ENCODE data around the gene GLT6D1. TPM values are rescaled to one million over a fixed set of nuclear protein-coding genes. Genes with fewer than 3 reads are reported as not detected.

Gene GLT6D1
- total RNA-seq, 1 donor from 2014 or later = not detected

DNA sequence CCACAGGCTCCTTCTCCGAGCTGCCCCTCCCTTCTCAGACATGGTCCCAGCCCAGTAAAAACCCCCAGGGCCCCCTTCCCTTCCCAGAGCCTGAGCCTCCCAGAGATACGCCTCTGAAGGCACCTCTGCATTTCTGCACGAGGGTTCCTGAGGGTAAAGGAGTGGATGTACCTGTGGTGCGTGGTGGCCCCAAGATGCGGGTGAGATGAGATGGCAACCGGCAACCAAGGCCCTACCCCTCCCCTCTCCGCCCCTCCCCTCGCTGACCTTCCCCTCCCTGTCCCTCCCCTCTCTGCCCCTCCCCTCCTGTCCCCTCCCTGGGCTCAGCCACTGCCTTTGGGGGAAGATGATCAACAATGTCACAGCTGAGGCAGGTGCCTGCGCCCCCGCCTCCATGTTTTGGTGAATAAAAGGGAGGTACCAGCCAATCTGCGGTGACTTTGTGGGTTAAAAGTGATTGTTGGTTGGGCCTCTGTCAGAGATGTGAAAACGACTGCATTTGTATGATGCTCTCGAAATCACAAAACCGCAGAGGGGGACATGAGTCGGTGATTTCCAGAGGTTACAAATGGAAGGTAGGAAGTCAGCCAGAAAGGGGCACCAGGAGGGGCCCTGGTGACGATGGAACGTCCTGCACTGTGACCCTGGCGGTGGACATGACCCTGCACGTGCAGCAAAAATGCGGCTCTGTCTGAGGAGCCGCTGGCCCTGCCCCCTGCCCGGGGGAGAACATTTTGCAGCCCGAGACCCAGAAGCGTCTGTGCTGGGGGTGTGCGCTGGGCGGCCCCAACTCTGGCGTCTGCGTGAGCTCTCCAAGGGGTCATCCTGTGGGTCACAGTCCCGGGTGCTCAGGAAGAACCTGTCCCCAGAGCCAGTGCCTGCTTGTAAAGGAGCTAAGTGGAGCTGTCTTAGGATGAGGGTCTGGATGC lies 27.5 kb upstream of the GLT6D1 start:
- DNase-seq = no peak
- no peak for ATAC-seq (ENCODE audit: poor library complexity)
- intact Hi-C loops (cut with DNase I) = no loop called here

DNA sequence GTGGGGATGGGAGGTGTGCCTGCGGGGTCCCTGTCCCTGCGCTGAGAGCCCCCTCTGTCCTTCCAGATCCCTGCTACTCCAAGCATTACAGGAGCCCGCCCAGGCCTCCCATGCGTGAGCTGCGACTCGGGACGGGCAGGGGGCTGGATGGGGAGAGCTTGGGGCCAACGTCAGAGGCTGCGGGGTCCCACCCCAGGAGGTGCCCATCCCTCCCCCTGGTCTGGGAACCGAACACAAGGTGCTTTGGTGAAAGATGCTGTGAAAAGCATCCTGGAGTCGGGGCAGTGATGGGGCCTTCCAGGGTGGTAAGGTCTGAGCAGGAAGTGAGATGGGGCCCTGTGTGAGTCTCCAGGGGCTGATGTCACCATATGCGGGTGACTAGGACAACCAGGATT lies 26.5 kb upstream of the GLT6D1 start:
- DNase-seq (no peak), ATAC-seq (ENCODE audit: poor library complexity) (no peak)
- intact Hi-C loops (cut with DNase I) = no loop called here

DNA sequence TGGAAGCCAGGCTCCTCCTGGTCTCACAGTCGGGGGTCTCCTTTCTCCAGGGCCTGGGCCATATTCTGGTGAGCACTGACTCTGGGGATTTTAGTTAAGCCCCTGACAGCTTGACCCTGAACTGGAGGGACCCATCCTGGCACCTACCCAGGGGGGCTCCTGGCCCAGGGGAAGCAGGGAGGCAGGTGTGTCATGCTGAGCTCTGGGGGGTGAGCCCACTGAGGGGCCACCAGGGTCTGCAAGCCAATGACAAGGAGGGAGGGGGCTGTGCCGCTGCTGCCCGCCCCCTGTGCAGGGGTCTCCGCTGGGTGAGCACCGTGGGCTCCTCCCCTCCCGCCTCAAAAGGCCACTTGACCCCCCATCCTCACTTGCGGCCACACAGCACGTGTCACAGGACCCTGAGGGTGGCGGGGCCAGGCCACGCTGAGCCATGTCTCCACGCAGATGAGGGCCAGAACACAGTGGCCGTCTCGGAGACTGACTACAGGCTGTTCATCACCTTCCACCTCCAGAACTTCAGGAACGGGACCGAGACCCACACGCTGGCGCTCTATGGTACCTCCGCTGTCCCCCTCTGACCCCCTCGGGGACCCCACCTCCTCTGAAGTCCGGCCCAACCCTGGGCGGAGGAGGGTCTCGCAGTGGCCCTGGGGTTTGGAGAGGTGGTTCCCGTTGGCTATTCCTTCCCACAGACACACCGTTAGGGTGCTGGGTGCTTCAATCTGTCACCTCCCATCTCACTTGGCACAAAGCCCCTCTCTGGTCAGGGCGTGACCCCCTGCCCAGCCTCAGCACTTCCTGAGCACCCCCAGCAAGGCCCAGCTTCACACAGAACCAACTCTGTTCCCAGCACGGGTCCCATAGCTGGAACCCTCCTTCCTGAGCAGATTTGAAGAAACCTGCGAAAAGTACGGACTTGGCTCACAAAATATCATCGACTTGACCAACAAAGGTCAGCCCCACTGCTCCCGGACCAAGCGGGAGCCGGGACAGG lies 25.8 kb upstream of the GLT6D1 start:
- no peak for DNase-seq

DNA sequence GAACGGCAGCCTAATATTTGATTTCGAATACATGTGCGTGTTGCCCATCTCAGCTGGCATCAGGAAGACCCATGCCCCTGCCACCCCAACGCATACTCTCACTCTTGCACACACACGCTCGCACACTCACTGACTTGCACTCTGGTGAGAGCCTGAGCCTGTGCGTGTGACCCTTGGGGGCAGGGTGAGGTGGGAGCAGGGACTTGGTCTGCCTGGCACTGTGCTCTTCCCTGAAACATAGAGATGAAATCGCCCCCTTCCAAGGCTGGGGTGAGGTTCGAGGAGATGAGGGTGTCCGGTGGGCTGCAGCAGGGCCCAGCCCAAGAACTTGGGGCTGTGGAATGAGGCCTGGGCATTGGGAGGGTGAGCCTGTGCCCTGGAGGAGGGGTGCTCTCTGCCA lies 24.9 kb upstream of the GLT6D1 start:
- DNase-seq (no peak), ATAC-seq (ENCODE audit: poor library complexity) (no peak)
- intact Hi-C loops (cut with DNase I) = no loop called here

More for the DNA sequence above, 25.8 kb upstream of the GLT6D1 start:
- ATAC-seq (ENCODE audit: poor library complexity) = no peak
- intact Hi-C loops (cut with DNase I) = no loop called here

DNA sequence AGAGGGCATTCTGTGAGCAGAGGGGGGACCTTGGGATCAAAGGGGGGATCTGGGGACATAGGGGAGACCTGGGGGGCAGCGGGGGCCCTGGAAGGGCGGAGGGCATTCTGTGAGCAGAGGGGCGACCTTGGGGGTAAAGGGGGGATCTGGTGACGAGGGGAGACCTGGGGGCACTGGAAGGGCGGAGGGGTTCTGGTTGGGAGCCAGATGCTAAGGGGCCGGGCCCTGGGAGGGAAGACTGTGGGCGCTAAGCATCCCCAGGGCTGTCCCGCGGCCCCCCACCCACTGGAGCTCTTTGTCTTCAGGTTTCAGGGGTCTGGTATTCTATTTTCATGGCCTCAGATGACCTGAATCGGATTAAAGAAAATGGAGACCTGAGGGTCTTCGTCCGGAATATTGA lies 24.5 kb upstream of the GLT6D1 start:
- no peak for ATAC-seq (ENCODE audit: poor library complexity)
- DNase-seq = no peak

DNA sequence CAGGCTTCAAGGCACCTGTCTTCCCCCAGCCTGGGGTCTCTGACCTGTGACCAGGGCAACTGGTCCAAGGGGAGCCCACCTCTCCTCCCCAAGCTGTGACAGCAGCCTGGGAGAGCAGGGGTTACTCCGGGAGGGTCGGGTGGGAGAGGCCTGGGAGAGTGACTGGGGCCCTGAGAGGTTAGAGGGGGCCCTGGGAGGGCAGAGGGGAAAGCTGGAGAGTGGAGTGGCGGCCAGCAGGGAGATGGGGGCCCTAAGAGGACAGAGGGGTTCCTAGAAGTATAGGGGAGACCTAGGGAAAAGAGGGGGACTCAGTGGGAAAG lies 24.1 kb upstream of the GLT6D1 start:
- intact Hi-C loops (cut with DNase I) = no loop called here
- no peak for DNase-seq
- ATAC-seq (ENCODE audit: poor library complexity) = no peak

More for the DNA sequence above, 24.5 kb upstream of the GLT6D1 start:
- intact Hi-C loops (cut with DNase I) = no loop called here

DNA sequence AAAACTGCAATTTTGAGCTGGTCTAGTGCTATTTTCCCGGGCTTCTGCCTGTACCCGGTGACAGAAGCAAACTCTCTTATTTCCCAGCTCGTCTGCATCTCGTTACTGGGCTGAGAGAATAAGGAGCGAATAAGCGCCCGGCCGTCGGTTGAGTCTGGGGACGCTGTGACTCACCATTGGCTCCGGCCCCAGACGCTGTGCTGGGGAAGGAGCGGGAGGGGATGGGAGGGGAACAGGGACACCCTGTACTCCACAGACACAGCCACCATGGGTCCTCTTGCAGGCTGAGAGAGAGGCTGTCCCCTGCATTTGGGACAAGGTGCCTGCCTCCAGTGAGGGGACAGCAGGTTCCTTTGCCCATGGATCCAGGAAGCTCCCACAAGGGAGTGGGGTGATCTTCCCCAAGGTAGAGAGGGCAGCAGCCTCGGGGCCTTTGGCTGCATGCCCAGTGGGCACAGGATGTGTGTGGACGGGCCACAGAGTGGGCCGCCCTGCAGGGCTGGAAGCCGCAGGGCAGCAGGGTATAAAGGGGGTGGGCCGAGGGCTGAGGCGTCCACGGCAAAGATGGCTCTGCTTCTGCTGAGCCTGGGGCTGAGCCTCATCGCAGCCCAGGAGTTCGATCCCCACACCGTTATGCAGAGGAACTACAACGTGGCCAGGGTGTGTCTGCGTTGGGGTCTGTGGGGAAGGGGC lies 23.6 kb upstream of the GLT6D1 start, which contains the start of gene LCN9:
Gene LCN9 (plus strand): TSS at position 552 of the 693 bp plus-strand sequence. CDS start 13 bp downstream, at position 565.
- intact Hi-C loops (cut with DNase I) = no loop called here
- DNase-seq (no peak), ATAC-seq (ENCODE audit: poor library complexity) (no peak)

DNA sequence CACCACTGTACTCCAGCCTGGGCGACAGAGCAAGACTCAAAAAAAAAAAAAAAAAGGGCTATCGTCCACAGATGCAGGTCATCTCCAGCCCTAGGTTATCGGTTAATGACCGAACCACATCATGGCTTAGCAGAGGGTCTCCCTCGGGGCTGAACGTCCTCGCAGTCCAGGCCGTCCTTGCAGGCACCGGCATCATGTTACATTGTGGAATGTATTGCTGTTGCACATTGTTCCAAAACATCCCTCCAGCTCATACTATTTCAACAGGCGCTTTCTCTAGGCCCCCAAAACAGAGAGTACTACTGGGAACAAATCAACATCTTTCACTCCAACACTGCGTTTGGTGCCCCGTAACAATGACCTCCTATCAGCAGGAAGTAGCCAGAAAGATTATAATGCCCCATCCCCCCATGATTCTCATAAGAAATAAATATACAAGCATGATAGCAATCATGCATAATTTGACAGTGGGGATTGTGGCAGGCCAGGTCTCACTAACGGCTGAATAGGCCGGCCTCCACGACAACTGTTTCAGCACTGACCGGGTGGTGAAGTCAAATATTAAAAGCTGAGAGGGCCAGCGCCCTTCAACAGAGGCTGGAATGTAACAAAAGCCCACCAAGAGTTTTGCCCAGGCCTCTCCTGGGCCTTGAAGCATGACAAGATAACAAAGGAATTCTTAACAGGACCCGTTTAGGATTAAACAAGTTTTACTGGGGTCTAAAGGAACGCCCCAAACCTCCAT lies 22.6 kb upstream of the GLT6D1 start:
- intact Hi-C loops (cut with DNase I) = no loop called here
- no peak for DNase-seq
- no peak for ATAC-seq (ENCODE audit: poor library complexity)

DNA sequence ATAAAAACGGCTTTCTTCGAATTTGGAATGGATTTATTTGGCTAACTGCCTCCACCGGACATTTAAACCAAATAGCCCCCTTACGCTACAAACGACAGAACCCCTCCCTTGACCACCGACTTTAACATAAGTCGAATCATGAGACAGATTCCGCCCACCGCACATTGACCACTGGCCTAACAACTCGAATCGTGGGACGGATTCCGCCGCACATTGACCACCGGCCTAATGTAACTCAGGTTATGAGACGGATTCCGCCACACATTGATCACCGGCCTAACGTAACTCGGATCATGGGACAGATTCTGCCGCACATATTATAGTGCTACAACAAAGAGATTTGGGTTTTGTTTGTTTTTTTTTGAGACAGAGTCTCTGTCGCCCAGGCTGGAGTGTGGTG lies 21.1 kb upstream of the GLT6D1 start:
- intact Hi-C loops (cut with DNase I) = no loop called here
- DNase-seq (no peak), ATAC-seq (ENCODE audit: poor library complexity) (no peak)

DNA sequence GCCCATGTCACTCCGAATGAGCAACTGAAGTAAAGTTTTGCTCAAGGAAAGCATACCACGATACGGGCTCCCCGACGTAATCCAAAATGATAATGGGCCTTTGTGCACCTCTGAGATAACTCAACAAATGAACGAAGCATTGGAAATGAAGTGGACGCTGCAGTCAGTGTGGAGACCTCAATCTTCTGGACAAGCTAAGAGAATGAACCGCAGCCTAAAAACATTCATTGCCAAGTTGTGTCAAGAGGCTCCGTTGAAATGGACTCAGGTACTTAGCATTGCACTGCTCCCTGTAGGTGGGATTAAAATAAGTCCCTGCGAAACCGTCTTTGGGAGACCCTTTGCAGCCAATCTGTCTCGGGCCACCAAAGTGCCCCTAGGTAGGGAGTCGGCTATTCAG lies 19.9 kb upstream of the GLT6D1 start:
- intact Hi-C loops (cut with DNase I) = no loop called here
- no peak for ATAC-seq (ENCODE audit: poor library complexity)
- no peak for DNase-seq

DNA sequence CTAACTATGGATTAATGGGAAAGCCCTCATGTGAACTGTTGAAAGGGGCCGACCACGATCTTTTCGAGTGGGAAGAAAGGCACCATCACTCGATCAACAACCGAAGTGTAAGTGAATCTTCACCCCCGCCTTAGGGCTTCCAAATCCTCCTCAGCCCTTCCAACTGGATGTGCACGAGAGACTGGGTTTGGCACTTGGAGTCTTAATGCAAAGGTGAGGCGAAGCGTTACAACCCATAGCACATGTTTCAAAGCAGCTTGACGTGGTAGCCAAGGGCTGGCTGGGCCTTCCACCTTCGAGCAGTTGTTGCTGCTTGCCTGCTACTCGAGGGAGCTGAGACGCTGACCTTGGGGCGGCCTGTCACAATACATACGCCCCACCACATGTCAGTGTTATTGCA lies 18.1 kb upstream of the GLT6D1 start:
- intact Hi-C loops (cut with DNase I) = no loop called here
- DNase-seq = no peak
- ATAC-seq (ENCODE audit: poor library complexity) = no peak

DNA sequence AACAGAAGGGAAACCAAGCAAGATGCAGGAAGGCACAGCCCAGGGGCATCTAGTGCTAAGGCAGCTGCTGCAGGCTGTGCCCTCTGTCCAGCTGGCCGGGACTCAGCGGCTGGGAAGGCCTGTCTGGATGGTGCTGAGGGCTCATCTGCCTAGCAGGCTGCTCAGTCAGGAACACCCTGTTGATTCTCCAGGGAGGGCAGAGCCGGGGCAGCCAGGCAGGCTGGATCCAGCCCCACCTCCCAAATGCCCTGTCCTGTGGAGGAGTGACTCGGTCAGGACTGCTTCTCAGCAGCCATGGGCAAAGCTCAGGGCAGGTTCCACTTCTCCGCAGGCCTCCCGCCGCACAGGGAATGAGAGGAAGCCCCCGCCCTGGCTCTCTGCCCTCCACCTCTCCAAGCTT lies 16.0 kb upstream of the GLT6D1 start:
- no peak for DNase-seq
- intact Hi-C loops (cut with DNase I) = no loop called here

DNA sequence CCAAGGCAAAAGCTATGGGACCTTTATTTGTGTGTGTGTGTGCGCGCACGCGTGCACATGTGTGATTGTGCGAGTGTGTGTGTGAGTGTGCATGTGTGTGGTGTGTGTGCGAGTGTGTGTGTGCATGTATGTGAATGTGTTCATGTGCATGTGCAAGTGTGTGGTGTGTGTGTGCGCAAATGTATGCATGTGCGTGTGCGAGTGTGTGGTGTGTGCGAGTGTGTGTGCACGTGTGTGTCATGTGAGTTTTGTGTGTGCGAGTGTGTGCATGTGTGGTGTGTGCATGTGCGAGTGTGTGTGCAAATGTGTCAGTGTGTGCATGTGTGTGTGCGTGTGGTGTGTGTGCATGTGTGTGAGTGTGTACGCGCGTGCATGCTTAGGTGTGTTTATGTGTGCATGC lies 11.1 kb upstream of the GLT6D1 start:
- intact Hi-C loops (cut with DNase I) = no loop called here
- no peak for ATAC-seq (ENCODE audit: poor library complexity)
- no peak for DNase-seq

More for the DNA sequence above, 16.0 kb upstream of the GLT6D1 start:
- no peak for ATAC-seq (ENCODE audit: poor library complexity)

DNA sequence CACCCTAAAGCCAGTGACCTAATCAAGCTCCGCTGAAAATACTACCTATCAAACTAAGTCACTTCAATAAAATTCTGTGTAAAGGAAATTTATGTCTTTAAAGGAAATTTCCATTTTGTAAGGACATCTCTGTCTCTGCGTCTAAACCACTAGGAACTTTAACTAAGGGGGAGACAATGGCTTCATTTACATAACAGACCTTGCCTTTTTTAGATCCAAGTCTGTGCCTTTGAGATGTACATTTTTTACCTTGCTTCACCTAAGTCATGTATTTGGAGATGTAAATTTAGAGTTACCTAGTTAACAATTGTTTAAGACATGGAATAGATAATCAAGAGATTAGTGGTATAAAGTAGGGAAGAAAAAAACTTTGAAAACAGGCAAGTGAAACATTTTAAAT lies 10.2 kb upstream of the GLT6D1 start:
- no peak for DNase-seq
- intact Hi-C loops (cut with DNase I) = no loop called here
- ATAC-seq (ENCODE audit: poor library complexity) = no peak

DNA sequence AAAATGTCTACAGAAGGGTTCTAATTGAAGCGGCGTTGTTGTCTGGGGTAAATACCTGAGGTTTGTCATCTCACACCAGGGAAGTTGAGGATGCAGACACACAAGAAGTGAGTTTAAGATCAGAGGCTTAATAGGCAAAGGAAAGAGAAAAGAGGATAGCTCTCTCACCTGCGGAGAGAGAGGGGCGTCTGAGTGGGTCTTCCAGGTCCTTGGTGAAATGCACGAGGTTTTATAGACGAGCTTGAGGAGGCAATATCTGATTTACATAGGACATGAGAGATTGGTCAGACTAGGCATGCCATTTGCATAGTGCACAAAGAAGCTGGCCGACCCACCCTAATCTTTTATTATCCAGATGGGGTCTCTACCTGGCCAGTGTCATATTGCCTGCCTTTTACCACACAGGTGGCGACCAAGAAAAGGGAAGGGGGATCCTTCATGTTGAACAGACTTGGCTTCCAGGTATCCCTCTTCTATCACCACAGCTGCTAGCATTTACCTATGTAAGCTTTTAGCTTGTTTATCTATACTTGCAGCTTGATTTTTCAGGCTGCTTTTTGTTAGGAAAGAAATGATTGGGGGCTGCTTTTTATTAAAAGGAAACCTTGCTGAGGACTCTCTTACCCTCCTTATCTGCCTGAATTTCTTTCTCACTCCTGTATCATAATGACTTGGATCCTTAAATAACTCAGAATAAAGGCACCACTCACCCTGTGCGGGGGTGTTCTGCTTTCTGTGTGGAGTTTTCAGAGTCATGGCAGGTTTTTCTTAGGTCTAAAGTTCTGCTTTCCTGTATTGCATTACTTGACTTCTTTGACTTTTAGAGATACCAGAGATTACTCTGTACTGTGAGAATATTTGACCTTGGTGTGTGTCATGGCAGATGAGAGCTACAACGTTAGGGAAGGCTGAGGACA lies 9.4 kb upstream of the GLT6D1 start:
- no peak for ATAC-seq (ENCODE audit: poor library complexity)
- DNase-seq = no peak
- intact Hi-C loops (cut with DNase I) = no loop called here

DNA sequence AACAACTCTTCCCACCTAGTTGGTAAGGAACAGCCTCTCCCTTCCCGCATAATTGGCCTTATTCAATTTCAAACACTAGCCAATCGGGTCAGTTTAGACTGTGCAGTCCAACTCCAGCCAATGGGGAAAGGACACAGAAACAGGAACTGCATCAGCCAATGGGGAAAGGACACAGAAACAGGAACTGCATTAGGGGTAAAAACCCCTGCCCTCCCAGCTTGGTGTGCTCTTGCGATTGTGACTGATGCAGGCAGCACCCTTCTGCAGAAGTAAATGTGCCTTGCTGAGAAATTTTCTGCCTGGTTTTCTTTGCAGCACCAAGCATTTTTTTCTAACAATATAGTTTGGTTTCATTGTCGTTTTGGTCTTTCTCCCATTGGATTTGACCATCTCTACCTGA lies 8.5 kb upstream of the GLT6D1 start:
- intact Hi-C loops (cut with DNase I) = no loop called here
- no peak for ATAC-seq (ENCODE audit: poor library complexity)
- DNase-seq = no peak

DNA sequence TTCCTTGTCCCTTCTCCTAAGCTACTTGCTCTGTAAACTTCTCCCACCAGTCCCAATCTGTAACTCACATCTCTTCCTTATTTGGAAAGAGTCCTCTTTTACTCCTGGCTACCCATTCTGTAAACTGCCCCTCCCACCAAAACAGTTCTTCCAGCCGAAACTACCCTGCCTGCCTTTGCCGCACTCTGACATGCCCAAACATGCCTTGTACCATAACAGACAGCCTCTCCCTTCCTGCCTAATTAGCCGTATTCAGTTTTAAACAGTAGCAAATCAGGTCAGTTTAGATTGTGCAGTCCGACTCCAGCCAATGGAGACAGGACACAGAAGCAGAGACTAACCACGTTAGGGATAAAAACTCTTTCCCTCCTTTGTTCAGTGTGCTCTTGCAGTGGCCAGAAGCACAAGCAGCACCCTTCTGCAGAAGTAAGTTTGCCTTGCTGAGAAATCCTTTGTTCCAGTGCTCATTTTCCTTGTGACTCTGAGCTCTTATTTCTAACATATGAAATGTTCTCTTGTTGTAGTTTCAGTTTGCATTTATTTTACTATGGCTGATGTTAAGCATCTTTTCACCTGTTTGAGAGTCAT lies 5.4 kb upstream of the GLT6D1 start:
- ATAC-seq (ENCODE audit: poor library complexity) = no peak
- intact Hi-C loops (cut with DNase I) = no loop called here
- DNase-seq = no peak

All from Right ventricle myocardium superior (tissue), 1 donor.